Small intestine (tissue), 7 donors: ENCODE results near the gene GPS1. TPM values are rescaled to one million over a fixed set of nuclear protein-coding genes. Genes with fewer than 3 reads are reported as not detected.
"Not testable (repeated sequence)": the region's sequence is repeated elsewhere in the genome, so short reads cannot be mapped to it uniquely, and the experiment has no call there.

ENCODE experiments used
- DNase-seq, 2 donors: peaks; one replicate each; pipeline versions ENCODE4 v3.0.0 to v3.0.0-alpha.2; 2013
- FAIRE-seq: peaks from 2 replicates; lab custom pipeline; 2012; peaks lifted over from hg19 to GRCh38; lab: Jason Lieb, UNC
- H3K27ac ChIP-seq, 3 donors: one replicate each; pipeline ENCODE4 v1.5.1; 2013; ENCODE audit warnings: low read length in 2 of 3, mild to moderate bottlenecking in 2 of 3, control low read depth in 1 of 3, inconsistent platforms in 1 of 3, low read depth in 1 of 3, moderate library complexity in 1 of 3
- H3K27me3 ChIP-seq, 3 donors: one replicate each; pipeline ENCODE4 v1.6.1; 2013; ENCODE audit warnings: low read length in 3 of 3, inconsistent platforms in 1 of 3; ENCODE audit not compliant: control insufficient read depth in 3 of 3, insufficient read depth in 3 of 3
- H3K36me3 ChIP-seq, 3 donors: one replicate each; pipeline ENCODE4 v1.6.1; 2013; ENCODE audit warnings: low read length in 3 of 3, inconsistent platforms in 1 of 3, low read depth in 1 of 3, mild to moderate bottlenecking in 1 of 3, moderate library complexity in 1 of 3; ENCODE audit not compliant: control insufficient read depth in 3 of 3, insufficient read depth in 2 of 3
- H3K4me1 ChIP-seq, 3 donors: one replicate each; pipeline ENCODE4 v1.6.1; 2013; ENCODE audit warnings: low read length in 2 of 3, inconsistent platforms in 1 of 3, low read depth in 1 of 3, mild to moderate bottlenecking in 1 of 3, moderate library complexity in 1 of 3; ENCODE audit not compliant: control insufficient read depth in 3 of 3, insufficient read depth in 2 of 3
- H3K4me3 ChIP-seq, 3 donors: one replicate each; pipeline ENCODE4 v1.5.1; 2013; ENCODE audit warnings: low read length in 3 of 3, control low read depth in 1 of 3, inconsistent platforms in 1 of 3, low read depth in 1 of 3, mild to moderate bottlenecking in 1 of 3, moderate library complexity in 1 of 3
- H3K9me3 ChIP-seq, 2 donors: one replicate each; pipeline ENCODE4 v1.6.1; 2013; ENCODE audit warnings: low read depth in 1 of 2, low read length in 1 of 2; ENCODE audit not compliant: control insufficient read depth in 2 of 2, insufficient read depth in 1 of 2
- WGBS, 3 donors: extraction: QIAGEN DNeasy Blood & Tissue Kit; methylation state at CpG; one replicate each; pipeline ENCODE4 v1.1.7; 2013; 5-methylcytosine and 5-hydroxymethylcytosine counted together
- polyA plus RNA-seq, 4 donors: library from polyadenylated mRNA; stranded (reverse) in 3 of 4; unstranded in 1 of 4; fragments of 200-250 nt in 3 of 4; fragments of 120-200 nt in 1 of 4; gene quantifications; one replicate each; pipeline versions ENCODE4 v1.2.1 to v1.2.3, GENCODE V29; 2013
- donor health status: healthy with polysubstance abuse.
- donor health status: control.
- donor health status: control.
- donor health status: Bipolar disorder and iron deficiency.
- donor health status: healthy.

GPS1 gene
- polyA plus RNA-seq, 4 donors, result 80.4 to 161 (median 120) TPM

DNA sequence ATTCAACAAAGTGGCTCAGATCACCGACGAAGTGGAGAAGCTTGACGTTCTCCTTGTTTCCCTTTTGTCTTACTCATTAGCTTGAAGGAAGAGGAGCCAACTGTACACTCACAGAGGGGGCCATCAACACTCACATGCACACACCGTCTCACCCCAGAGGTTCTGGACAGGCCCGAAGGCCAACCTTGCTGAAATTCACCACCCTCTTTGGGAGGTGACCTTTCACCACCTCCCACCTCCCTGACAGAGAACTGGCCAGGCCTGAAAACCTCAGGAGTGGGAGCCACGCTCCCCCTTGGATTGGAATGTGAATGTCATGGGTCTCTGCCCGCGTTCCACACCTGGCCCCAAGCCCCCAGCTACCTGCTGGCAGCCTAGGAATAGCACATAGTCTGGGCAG, 16.2 kb upstream of the GPS1 start:
- WGBS, 3 donors, result 93 to 94% (median 93%) methylated on average over 8 of the region's 8 CpGs
- Histone ChIP-seq H3K9me3 (no peaks in the 10 kb centered on the region), H3K27ac (no peak overlapping the region), H3K27me3 (no peaks in the 10 kb centered on the region), H3K4me3 (no peak overlapping the region), H3K4me1 (peaks cover 5 to 27% (median 7%) of the 10 kb centered on the region in 3 donors), H3K36me3 (peaks cover 0 to 33% (median 0%) of the 10 kb centered on the region in 3 donors)
- DNase-seq (no peak), FAIRE-seq (no peak)

DNA sequence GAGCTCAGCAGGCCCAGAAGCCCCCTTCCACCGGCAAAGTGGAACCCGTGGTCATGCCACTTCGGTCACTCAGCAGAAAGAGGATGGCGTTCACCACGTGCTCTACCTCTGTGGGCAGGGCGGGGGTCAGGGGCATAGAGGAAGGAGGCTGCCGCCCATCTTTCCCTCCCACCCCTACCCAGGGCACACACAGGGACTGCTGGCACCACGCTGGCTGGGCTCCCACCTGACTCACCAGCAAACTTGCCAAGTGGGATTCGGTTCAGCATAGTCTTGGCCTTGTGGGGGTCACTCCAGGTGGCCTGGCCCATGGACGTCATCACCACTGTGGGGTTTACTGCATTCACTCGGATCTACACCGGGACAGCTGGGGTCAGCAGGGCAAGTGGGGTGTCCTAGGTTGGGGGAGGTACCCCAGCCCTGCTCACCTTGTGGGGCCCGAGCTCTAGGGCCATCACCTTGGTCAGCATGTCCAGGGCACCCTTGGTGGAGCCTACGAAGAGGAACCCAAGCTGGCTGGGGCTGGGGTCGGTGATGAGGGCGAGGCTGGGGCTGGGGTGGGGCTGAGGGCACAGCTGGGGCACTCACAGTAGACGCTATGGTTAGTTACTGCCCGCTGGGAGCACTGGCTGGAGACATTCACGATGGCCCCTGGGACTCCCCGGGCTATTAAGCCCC, 15.6 kb upstream of the GPS1 start:
- DNase-seq, result no peak
- Histone ChIP-seq H3K27ac (no peak overlapping the region), H3K9me3 (no peaks in the 10 kb centered on the region), H3K4me3 (peak overlapping the region in 2 of 3 donors; percentile 57 to 74), H3K36me3 (peaks cover 0 to 33% (median 0%) of the 10 kb centered on the region in 3 donors), H3K27me3 (no peaks in the 10 kb centered on the region), H3K4me1 (peaks cover 3 to 24% (median 7%) of the 10 kb centered on the region in 3 donors)
- 74 to 86% (median 85%) methylated on average over 20 of the region's 20 CpGs for WGBS, 3 donors
- no peak for FAIRE-seq

DNA sequence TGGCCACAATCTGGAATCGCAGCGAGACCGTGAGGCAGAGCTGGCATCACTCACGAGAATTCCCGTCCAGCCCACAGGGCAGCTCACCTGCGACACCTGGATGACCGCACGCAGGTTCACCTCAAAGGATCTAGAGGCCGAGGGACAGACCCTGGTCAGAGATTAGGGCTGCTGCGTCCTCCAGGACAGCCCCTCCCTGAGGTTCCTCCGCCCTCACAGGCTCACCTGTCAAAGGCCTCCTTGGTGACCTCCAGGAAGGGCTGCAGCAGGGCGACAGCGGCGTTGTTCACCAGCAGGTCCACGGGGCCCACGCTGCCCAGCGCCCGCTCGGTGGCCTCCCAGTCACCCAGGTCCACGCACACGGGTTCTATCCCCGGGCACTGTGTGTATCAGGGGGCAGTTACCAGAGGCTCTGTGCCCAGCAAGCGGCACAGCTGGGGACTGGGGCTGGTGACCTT, 15.0 kb upstream of the GPS1 start:
- no peaks in the 10 kb centered on the region for H3K27me3 ChIP-seq
- H3K4me1 ChIP-seq, result peaks cover 3 to 24% (median 7%) of the 10 kb centered on the region in 3 donors
- H3K4me3 ChIP-seq, result peak overlapping the region; percentile 41 to 74 (median 57)
- no peaks in the 10 kb centered on the region for H3K9me3 ChIP-seq
- peak overlapping the region; percentile 90 to 98 (median 93) for H3K27ac ChIP-seq
- DNase-seq, result no peak
- FAIRE-seq, result no peak
- WGBS, 3 donors, result 18 to 34% (median 23%) methylated on average over 23 of the region's 23 CpGs
- H3K36me3 ChIP-seq, result peaks cover 0 to 33% (median 0%) of the 10 kb centered on the region in 3 donors

DNA sequence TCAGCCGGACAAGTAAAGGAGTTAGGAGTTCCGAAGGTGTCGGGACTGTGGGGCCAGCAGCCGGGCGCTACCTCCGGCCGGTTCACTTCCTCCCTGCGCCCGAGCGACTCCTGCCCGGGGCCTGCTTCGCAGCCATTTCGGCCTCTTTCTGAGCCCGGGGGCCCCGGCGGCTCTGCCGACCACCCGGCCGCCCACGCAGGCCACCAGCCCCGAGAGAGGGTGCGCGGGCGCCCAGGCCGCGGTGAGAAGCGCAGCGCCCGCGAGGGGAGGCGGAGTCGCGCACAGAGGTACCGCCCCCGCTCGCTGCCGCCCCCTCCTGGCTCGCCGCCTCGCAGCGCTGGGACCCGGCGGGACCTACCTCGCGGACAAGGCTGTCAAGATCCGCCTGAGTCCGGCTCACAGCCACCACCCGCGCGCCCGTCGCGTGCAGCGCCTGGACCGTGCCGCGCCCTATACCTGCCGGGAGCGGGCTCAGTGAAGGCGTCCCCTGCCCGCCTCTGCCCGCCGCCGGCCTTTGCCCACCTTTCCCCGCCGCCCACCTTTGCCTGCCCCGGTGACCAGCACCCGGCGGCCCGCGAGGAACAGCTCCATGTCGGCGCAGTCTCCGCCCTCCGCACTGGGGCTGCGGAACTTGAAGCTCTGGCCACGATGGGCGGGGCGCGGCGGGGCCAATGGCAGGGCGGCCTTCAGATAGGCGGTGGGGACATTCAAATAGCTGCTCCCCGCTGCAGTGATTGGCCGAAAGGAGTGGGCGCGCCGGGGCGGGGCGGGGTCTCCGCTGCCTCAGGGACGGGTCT, 14.4 kb upstream of the GPS1 start, which contains the start of gene DCXR:
TSS of gene DCXR (minus strand) at position 606 of the 797 bp plus-strand sequence. CDS start at position 591, 15 bp downstream.
- DNase-seq (peak; percentile 97 to 99), FAIRE-seq (no peak)
- Histone ChIP-seq H3K9me3 (no peaks in the 10 kb centered on the region), H3K27me3 (no peaks in the 10 kb centered on the region), H3K4me3 (peak within 1 kb of the TSS; percentile 41 to 74 (median 57)), H3K4me1 (peaks cover 3 to 20% (median 5%) of the 10 kb centered on the region in 3 donors), H3K36me3 (peaks cover 0 to 33% (median 0%) of the 10 kb centered on the region in 3 donors), H3K27ac (peak within 1 kb of the TSS; percentile 90 to 98 (median 93))
- WGBS, 3 donors, result 0 to 1% (median 1%) methylated on average over 59 to 92 of the region's 92 CpGs

DNA sequence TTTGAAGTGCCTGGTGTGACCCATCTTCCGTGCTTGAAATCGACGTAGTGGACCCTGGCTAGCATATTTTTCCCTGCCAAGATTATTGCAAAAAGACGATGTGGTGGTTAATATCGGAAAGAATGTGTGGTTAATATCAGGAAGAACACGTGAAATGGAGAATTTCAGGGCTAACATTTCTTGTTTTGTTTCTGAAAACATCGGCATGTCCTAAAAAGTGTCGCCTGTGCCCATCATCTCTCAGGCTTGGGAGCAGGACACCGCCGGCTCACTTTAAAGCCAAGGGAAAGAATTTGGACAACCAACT, 13.9 kb upstream of the GPS1 start:
- DNase-seq, result no peak
- Histone ChIP-seq H3K9me3 (no peaks in the 10 kb centered on the region), H3K4me3 (peak overlapping the region in 1 of 3 donors; percentile 21), H3K36me3 (peaks cover 0 to 30% (median 0%) of the 10 kb centered on the region in 3 donors), H3K27ac (peak overlapping the region in 2 of 3 donors; percentile 68 to 93), H3K27me3 (no peaks in the 10 kb centered on the region), H3K4me1 (peaks cover 3 to 17% (median 5%) of the 10 kb centered on the region in 3 donors)
- FAIRE-seq, result no peak
- 5 to 8% (median 6%) methylated on average over 10 of the region's 10 CpGs for WGBS, 3 donors

DNA sequence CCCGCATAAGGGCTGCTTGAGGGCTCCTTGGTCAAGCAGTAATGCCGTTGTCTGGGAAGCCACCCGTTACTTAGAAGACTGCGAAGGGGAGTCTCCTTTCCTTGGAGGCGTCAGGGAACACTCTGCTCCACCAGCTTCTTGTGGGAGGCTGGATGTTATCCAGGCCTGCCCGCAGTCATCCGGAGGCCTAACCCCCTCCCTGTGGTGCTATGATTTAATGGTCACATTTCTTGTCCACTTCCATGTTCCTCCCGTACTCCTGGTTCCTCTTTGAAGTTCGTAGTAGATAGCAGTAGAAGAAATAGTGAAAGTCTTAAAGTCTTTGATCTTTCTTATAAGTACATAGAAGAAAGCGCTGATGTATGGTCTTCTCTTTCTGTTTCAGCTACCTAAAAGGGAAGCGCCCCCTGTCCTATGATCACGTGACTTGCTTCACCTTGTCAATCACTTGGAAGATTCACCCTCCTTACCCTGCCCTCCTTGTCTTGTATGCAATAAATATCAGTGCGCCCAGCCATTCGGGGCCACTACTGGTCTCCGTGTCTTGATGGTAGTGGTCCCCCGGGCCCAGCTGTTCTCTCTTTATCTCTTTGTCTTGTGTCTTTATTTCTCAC, 12.8 kb upstream of the GPS1 start:
- H3K4me3 ChIP-seq, FAIRE-seq, H3K27ac ChIP-seq, H3K27me3 ChIP-seq, DNase-seq, H3K9me3 ChIP-seq: not testable (repeated sequence)
- Histone ChIP-seq H3K36me3 (peaks cover 0 to 22% (median 0%) of the 10 kb centered on the region in 3 donors), H3K4me1 (peaks cover 3 to 17% (median 5%) of the 10 kb centered on the region in 3 donors)
- WGBS, 3 donors, result 84 to 87% (median 87%) methylated on average over 16 of the region's 16 CpGs

DNA sequence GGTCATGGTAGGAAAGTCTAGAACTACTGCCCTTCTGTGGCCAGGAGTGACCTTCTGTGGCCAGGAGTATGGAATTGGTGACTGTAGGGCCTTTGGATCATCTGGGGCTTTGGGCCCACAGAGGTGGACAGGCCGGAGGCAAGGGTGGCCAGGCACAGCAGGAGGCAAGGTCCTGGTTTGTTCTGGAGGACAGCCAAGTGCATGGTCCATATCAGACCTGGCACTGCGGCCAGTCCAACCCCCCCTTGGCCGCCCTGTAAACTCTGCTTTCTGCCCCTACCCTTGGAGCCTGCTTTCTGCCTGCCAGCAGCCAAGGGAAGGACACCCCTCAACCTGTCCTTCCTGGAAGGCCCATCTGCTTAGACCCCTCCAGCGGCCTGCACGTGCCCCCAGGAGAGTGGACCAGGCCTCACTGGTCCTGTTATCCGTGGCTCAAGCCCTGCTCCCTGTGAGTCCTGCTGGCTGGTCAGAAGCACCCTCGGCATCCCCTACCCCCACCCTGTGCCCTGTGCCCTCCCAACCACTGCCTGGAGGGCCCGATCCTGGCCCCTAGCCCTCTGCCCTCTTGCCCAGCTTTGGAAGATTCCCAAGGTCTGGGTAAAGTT, 11.9 kb upstream of the GPS1 start:
- Histone ChIP-seq H3K9me3 (no peaks in the 10 kb centered on the region), H3K36me3 (peaks cover 0 to 15% (median 0%) of the 10 kb centered on the region in 3 donors), H3K27me3 (no peaks in the 10 kb centered on the region), H3K4me1 (peaks cover 3 to 17% (median 5%) of the 10 kb centered on the region in 3 donors), H3K27ac (no peak overlapping the region), H3K4me3 (no peak overlapping the region)
- 85 to 95% (median 86%) methylated on average over 8 of the region's 8 CpGs for WGBS, 3 donors
- DNase-seq, result no peak
- FAIRE-seq, result no peak
